ENCODE measurements around the gene SLC45A1.
"Not testable (repeated sequence)": the region's sequence is repeated elsewhere in the genome, so short reads cannot be mapped to it uniquely, and the experiment has no call there.

SLC45A1 gene

DNA sequence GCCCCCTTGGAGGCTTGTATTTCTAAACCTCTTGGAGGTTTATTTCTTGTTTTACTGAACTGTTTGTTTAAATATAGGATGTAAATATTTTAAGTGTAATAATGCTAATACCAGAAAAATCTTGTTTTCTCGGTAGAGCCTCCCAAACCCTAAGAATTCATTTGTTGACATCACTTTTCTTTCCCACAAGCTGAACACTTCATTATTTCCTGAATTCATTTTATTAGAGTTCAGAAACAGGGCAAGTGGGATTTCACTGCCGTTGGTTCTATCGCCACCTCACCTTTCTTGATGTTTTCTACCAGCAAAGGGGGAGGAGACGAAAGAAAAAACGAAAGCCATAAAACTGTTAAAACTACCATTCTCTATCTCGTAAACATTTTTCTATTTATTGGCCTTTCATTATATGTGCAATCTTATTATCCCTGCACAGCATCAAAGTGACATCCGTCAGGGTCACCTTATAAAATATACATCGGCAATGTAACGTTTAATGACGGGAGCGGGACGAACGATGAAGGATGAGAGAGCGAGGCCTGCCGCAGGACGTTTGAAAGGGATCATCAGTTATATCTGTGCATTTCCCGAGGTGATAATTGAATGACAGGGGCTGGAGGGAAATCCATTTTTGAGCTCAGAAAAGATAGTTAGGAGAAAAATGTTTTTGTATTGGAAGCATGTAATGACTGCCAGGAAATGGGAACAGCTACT lies 59.5 kb downstream of the SLC45A1 start:
- no peaks in the 10 kb centered on the region for H3K9me3 ChIP-seq (ENCODE audit: control insufficient read depth in 1 of 2, low read length in 2 of 2)
- H3K27me3 ChIP-seq (ENCODE audit: control insufficient read depth in 1 of 2, insufficient read depth in 2 of 2, low read length in 2 of 2): no peaks in the 10 kb centered on the region
- peaks cover 45 to 58% of the 10 kb centered on the region in 2 donors for H3K4me1 ChIP-seq (ENCODE audit: control insufficient read depth in 1 of 2, insufficient read depth in 2 of 2, low read length in 2 of 2)
- no peak overlapping the region for H3K4me3 ChIP-seq (ENCODE audit: low read depth in 1 of 2, low read length in 2 of 2)
- no peak overlapping the region for H3K9ac ChIP-seq (ENCODE audit: low read depth in 1 of 2, low read length in 2 of 2)
- peaks cover 0 to 27% of the 10 kb centered on the region in 2 donors for H3K36me3 ChIP-seq (ENCODE audit: control insufficient read depth in 1 of 2, insufficient read depth in 2 of 2, low read length in 2 of 2)
- H3K27ac ChIP-seq (ENCODE audit: low read depth, low read length): no peak overlapping the region

DNA sequence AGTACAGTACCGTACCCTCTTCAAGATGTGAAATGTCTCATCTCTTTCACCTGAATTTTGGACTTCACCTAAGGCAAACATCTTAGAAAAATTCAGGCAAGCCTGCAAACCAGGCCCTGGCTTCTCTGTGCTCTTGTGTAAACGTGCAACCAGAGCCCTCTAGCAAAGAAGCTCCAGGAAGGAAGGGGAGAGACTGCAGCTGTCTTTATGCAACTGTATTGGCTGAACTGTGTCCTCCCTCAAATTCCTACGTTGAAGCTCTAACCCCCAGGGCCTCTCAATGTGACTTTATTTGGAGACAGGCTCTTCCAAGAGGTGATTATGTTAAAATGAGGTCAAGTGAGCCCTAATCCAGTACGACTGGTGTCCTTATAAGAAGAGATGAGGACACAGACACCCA lies 60.3 kb downstream of the SLC45A1 start:
- H3K4me3 ChIP-seq (ENCODE audit: low read depth in 1 of 2, low read length in 2 of 2): no peak overlapping the region
- H3K27me3 ChIP-seq (ENCODE audit: control insufficient read depth in 1 of 2, insufficient read depth in 2 of 2, low read length in 2 of 2): no peaks in the 10 kb centered on the region
- no peak overlapping the region for H3K27ac ChIP-seq (ENCODE audit: low read depth, low read length)
- H3K4me1 ChIP-seq (ENCODE audit: control insufficient read depth in 1 of 2, insufficient read depth in 2 of 2, low read length in 2 of 2): peaks cover 38 to 57% of the 10 kb centered on the region in 2 donors
- peaks cover 0 to 20% of the 10 kb centered on the region in 2 donors for H3K36me3 ChIP-seq (ENCODE audit: control insufficient read depth in 1 of 2, insufficient read depth in 2 of 2, low read length in 2 of 2)
- no peaks in the 10 kb centered on the region for H3K9me3 ChIP-seq (ENCODE audit: control insufficient read depth in 1 of 2, low read length in 2 of 2)
- H3K9ac ChIP-seq (ENCODE audit: low read depth in 1 of 2, low read length in 2 of 2): no peak overlapping the region

DNA sequence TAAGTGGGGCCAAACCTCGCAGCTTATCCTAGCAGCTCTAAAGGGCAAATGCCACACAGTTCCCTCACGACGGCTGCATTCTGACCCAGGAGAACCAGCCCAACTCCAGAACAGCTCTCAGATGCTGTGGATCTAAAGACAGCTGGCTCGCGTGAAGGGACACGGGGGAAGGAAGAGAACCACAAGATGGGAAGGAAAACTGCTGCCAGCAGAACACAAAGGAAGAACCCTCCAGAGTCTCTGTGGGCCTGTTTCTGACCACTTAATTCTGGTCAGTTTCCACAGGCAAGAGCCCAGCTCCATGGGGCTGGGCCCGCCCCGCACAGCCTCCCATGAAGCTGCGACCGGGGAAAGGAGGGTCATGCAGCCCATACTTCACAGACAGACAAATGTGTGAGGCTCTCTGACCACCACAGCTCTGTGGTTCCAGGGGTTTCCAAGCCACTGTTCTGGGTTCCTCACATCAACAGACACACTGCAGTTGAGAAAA lies 61.1 kb downstream of the SLC45A1 start:
- Histone ChIP-seq H3K9me3 (ENCODE audit: control insufficient read depth in 1 of 2, low read length in 2 of 2) (no peaks in the 10 kb centered on the region), H3K27ac (ENCODE audit: low read depth, low read length) (no peak overlapping the region), H3K9ac (ENCODE audit: low read depth in 1 of 2, low read length in 2 of 2) (no peak overlapping the region), H3K36me3 (ENCODE audit: control insufficient read depth in 1 of 2, insufficient read depth in 2 of 2, low read length in 2 of 2) (peaks cover 0 to 20% of the 10 kb centered on the region in 2 donors), H3K4me3 (ENCODE audit: low read depth in 1 of 2, low read length in 2 of 2) (no peak overlapping the region), H3K4me1 (ENCODE audit: control insufficient read depth in 1 of 2, insufficient read depth in 2 of 2, low read length in 2 of 2) (peaks cover 31 to 53% of the 10 kb centered on the region in 2 donors), H3K27me3 (ENCODE audit: control insufficient read depth in 1 of 2, insufficient read depth in 2 of 2, low read length in 2 of 2) (no peaks in the 10 kb centered on the region)

DNA sequence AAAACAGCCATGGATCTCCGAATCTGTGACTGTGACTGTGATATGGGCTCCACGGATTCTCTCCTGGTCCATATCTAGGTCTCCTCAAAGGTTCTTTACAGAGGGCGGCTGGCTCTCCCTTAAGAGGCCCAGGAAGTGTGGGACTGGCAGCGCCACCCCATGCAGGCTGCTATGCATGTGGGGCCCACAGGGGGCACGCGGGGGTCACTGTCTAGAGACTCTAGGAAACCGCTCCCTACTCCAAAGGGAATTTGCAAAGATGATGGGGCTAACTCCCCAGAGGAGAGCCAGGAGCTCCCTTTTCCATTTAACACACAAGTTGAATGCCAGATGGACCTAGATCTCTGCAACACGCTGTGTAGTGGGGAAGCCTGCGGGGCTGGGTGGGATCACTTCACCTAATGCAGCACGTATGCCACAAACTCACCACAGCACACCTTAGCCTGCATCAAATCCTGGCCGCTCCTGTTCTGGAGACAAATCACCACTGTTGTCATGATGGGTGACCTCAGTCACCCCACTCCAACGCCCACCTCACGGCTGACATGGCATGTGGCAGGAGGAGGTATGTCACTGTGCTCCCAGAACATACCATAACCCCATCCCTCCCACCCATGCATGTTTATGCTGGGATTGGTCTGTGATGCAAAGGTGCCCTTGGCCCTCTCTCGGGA lies 61.7 kb downstream of the SLC45A1 start:
- no peak overlapping the region for H3K4me3 ChIP-seq (ENCODE audit: low read depth in 1 of 2, low read length in 2 of 2)
- no peak overlapping the region for H3K9ac ChIP-seq (ENCODE audit: low read depth in 1 of 2, low read length in 2 of 2)
- no peak overlapping the region for H3K27ac ChIP-seq (ENCODE audit: low read depth, low read length)
- H3K4me1 ChIP-seq (ENCODE audit: control insufficient read depth in 1 of 2, insufficient read depth in 2 of 2, low read length in 2 of 2): peaks cover 26 to 52% of the 10 kb centered on the region in 2 donors
- H3K36me3 ChIP-seq (ENCODE audit: control insufficient read depth in 1 of 2, insufficient read depth in 2 of 2, low read length in 2 of 2): peaks cover 0 to 20% of the 10 kb centered on the region in 2 donors
- H3K27me3 ChIP-seq (ENCODE audit: control insufficient read depth in 1 of 2, insufficient read depth in 2 of 2, low read length in 2 of 2): no peaks in the 10 kb centered on the region
- no peaks in the 10 kb centered on the region for H3K9me3 ChIP-seq (ENCODE audit: control insufficient read depth in 1 of 2, low read length in 2 of 2)

DNA sequence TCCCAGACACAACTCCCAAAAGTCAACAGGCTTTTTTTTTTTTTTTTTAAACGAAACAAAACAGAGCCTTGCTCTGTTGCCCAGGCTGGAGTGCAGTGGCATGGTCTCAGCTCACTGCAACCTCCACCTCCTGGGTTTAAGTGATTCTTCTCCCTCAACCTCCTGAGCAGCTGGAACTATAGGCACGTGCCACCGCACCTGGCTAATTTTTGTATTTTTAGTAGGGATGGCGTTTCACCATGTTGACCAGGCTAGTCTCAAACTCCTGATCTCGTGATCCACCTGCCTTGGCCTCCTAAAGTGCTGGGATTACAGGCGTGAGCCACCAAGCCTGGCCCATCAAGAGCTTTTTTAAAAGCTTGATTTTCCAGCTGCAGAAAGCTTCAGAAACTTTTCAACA lies 62.4 kb downstream of the SLC45A1 start:
- H3K9ac ChIP-seq (ENCODE audit: low read depth in 1 of 2, low read length in 2 of 2); H3K9me3 ChIP-seq (ENCODE audit: control insufficient read depth in 1 of 2, low read length in 2 of 2); H3K4me3 ChIP-seq (ENCODE audit: low read depth in 1 of 2, low read length in 2 of 2); H3K27me3 ChIP-seq (ENCODE audit: control insufficient read depth in 1 of 2, insufficient read depth in 2 of 2, low read length in 2 of 2); H3K27ac ChIP-seq (ENCODE audit: low read depth, low read length): not testable (repeated sequence)
- H3K36me3 ChIP-seq (ENCODE audit: control insufficient read depth in 1 of 2, insufficient read depth in 2 of 2, low read length in 2 of 2): peaks cover 0 to 23% of the 10 kb centered on the region in 2 donors
- peaks cover 22 to 52% of the 10 kb centered on the region in 2 donors for H3K4me1 ChIP-seq (ENCODE audit: control insufficient read depth in 1 of 2, insufficient read depth in 2 of 2, low read length in 2 of 2)

DNA sequence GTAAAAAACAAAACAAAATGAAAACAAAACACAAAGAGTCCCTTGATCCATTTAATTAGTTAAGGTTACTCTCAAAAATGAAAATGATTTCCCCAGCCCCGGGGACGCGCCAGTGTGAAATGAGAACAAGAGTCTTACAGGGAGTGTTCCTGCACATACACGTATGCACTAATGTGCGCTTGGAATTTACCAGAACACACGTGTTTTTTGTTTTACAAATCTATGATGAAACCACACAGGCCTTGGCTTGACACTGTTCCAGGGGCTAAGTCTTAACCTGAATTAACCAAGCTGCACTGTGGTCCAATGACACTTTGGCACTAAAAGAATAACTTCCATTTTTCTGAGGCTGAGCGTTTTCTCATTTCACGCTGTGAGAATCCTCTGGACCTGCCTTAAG lies 63.7 kb downstream of the SLC45A1 start:
- Histone ChIP-seq H3K27ac (ENCODE audit: low read depth, low read length) (no peak overlapping the region), H3K9ac (ENCODE audit: low read depth in 1 of 2, low read length in 2 of 2) (no peak overlapping the region), H3K4me1 (ENCODE audit: control insufficient read depth in 1 of 2, insufficient read depth in 2 of 2, low read length in 2 of 2) (peaks cover 22 to 51% of the 10 kb centered on the region in 2 donors), H3K27me3 (ENCODE audit: control insufficient read depth in 1 of 2, insufficient read depth in 2 of 2, low read length in 2 of 2) (no peaks in the 10 kb centered on the region), H3K9me3 (ENCODE audit: control insufficient read depth in 1 of 2, low read length in 2 of 2) (no peaks in the 10 kb centered on the region), H3K4me3 (ENCODE audit: low read depth in 1 of 2, low read length in 2 of 2) (no peak overlapping the region), H3K36me3 (ENCODE audit: control insufficient read depth in 1 of 2, insufficient read depth in 2 of 2, low read length in 2 of 2) (peaks cover 0 to 23% of the 10 kb centered on the region in 2 donors)

DNA sequence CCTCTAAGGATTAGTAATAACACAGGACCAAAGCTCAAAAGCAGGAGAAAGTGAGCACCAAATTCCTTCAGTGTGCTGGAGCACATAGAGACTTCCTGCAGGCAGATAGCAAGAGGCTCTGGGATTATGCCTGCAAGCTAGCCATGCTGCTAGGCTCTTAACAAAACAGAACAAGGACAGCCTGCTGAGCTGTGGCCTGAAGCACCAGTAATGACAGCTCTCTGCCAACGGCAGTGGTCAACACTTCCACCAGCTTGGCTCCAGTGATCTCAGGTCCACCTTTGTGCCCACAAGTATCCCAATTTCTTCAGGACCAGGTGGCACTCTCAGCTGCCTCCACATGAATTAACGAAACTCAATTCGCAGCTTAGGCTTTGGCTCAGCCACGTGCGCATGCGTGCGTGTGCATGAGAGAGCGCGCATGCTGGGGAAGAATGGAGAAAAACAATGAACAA lies 64.2 kb downstream of the SLC45A1 start:
- Histone ChIP-seq H3K27ac (ENCODE audit: low read depth, low read length) (no peak overlapping the region), H3K36me3 (ENCODE audit: control insufficient read depth in 1 of 2, insufficient read depth in 2 of 2, low read length in 2 of 2) (peaks cover 0 to 23% of the 10 kb centered on the region in 2 donors), H3K27me3 (ENCODE audit: control insufficient read depth in 1 of 2, insufficient read depth in 2 of 2, low read length in 2 of 2) (no peaks in the 10 kb centered on the region), H3K9ac (ENCODE audit: low read depth in 1 of 2, low read length in 2 of 2) (no peak overlapping the region), H3K4me1 (ENCODE audit: control insufficient read depth in 1 of 2, insufficient read depth in 2 of 2, low read length in 2 of 2) (peaks cover 22 to 55% of the 10 kb centered on the region in 2 donors), H3K4me3 (ENCODE audit: low read depth in 1 of 2, low read length in 2 of 2) (no peak overlapping the region), H3K9me3 (ENCODE audit: control insufficient read depth in 1 of 2, low read length in 2 of 2) (no peaks in the 10 kb centered on the region)

DNA sequence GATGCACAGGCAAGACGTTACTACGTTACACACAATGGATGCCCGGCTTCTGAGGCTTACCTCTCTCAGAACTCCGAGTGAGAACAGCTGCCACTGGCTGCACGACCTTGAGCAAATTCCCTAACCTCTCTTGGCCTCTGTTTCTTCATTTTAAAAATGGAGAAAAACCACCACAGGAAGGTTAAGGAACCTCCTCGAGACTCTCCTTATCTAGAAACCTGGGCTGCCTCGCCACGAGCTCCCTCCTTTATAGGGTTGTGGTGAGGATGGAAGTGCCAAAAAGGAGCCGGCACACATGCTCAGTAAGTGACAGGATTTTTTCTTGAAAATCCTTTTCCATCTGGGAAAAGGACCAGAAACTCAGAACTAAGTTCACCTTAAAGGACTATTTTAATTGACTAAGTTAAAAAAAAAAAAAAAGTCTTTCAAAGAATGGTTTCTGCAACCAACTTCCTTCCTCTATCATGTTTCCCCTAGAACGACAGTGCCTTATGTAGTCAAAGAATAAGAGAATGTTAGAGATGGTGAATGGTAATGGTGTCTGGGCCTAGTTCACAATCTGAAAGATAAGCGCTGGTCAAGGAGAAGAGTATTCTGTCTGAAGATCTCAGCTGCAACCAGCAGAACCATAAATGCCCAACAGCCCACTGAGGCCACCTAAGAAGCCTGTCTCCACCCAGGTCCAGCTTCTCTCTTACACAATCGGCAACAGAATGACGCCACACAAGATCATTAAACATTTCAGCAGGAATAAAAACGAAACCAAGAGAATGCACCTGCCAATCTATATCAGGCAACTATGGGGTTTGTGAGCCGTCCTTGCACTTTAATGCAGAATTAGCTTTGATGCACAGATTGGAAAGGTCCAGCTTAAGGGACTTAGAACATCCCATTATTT lies 64.9 kb downstream of the SLC45A1 start:
- peaks cover 0 to 23% of the 10 kb centered on the region in 2 donors for H3K36me3 ChIP-seq (ENCODE audit: control insufficient read depth in 1 of 2, insufficient read depth in 2 of 2, low read length in 2 of 2)
- H3K27me3 ChIP-seq (ENCODE audit: control insufficient read depth in 1 of 2, insufficient read depth in 2 of 2, low read length in 2 of 2): no peaks in the 10 kb centered on the region
- no peak overlapping the region for H3K4me3 ChIP-seq (ENCODE audit: low read depth in 1 of 2, low read length in 2 of 2)
- no peak overlapping the region for H3K9ac ChIP-seq (ENCODE audit: low read depth in 1 of 2, low read length in 2 of 2)
- peaks cover 22 to 62% of the 10 kb centered on the region in 2 donors for H3K4me1 ChIP-seq (ENCODE audit: control insufficient read depth in 1 of 2, insufficient read depth in 2 of 2, low read length in 2 of 2)
- H3K9me3 ChIP-seq (ENCODE audit: control insufficient read depth in 1 of 2, low read length in 2 of 2): no peaks in the 10 kb centered on the region
- H3K27ac ChIP-seq (ENCODE audit: low read depth, low read length): no peak overlapping the region

DNA sequence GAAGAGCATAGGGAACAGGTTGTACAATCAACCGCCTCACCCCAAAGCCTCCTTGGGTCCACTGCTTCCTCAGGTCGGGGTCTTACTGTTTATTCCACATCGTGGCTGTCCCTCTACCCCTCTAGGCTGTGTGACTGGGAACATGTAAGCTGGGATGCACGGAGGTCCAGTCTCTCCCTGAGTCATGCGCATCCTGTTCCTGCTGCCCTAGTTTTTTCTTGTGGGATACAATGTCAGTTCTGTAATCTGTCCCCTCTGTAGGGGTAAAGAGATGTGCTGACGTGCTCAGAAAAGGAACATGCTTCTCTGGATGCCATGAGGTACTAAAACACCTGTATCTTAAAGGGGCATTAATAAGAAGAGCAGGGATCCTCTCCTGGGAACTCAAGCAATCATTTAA lies 66.2 kb downstream of the SLC45A1 start:
- no peak overlapping the region for H3K27ac ChIP-seq (ENCODE audit: low read depth, low read length)
- no peaks in the 10 kb centered on the region for H3K9me3 ChIP-seq (ENCODE audit: control insufficient read depth in 1 of 2, low read length in 2 of 2)
- H3K27me3 ChIP-seq (ENCODE audit: control insufficient read depth in 1 of 2, insufficient read depth in 2 of 2, low read length in 2 of 2): no peaks in the 10 kb centered on the region
- H3K36me3 ChIP-seq (ENCODE audit: control insufficient read depth in 1 of 2, insufficient read depth in 2 of 2, low read length in 2 of 2): peaks cover 6 to 27% of the 10 kb centered on the region in 2 donors
- no peak overlapping the region for H3K9ac ChIP-seq (ENCODE audit: low read depth in 1 of 2, low read length in 2 of 2)
- no peak overlapping the region for H3K4me3 ChIP-seq (ENCODE audit: low read depth in 1 of 2, low read length in 2 of 2)
- H3K4me1 ChIP-seq (ENCODE audit: control insufficient read depth in 1 of 2, insufficient read depth in 2 of 2, low read length in 2 of 2): peaks cover 14 to 60% of the 10 kb centered on the region in 2 donors
